Upper lobe of left lung (tissue), 4 donors: ENCODE results near the gene LMO1.

Source experiments
- CTCF ChIP-seq, 6 experiments: fragments of 450-650 bp in 4 of 6; fragments of 200-600 bp in 2 of 6; sonication (generic) in 2 of 6; IDR thresholded peaks; one replicate each; pipeline ENCODE4 v1.5.1; 2016 to 2019; ENCODE audit warnings: antibody characterized with exemption in 6 of 6
- POLR2A ChIP-seq, 4 donors: fragments of 450-650 bp; IDR thresholded peaks; one replicate each; pipeline ENCODE4 v1.5.1; 2016 to 2017; ENCODE audit warnings: antibody characterized with exemption in 4 of 4, mild to moderate bottlenecking in 2 of 4
- POLR2AphosphoS5 ChIP-seq, 2 donors: sonication (generic); formaldehyde crosslinking; IDR thresholded peaks; one replicate each; pipeline ENCODE4 v1.5.1; 2017; ENCODE audit warnings: antibody characterized with exemption in 2 of 2

GRCh38 chr11:8301622-8302021 is 37.9 kb upstream of the LMO1 start:
- TF ChIP-seq CTCF (IDR thresholded peaks at IDR 0.05) (no peak), POLR2AphosphoS5 (IDR thresholded peaks at IDR 0.05) (no peak), POLR2A (IDR thresholded peaks at IDR 0.05) (no peak)
